A549 (cell line): ENCODE results near the gene ZNF654.

ENCODE experiments used
- BHLHE40 ChIP-seq: IDR thresholded peaks from 2 replicates; pipeline ENCODE4 v1.6.1; 2012; ENCODE audit warnings: low read depth, low read length, inconsistent platforms
- CTCF ChIP-seq: fragments of >200 bp; sonication (Bioruptor Twin); formaldehyde crosslinking; IDR thresholded peaks from 3 replicates; pipeline ENCODE4 v1.5.1; 2016
- HOXB5 ChIP-seq: fragments of 250-450 bp; sonication (Bioruptor Pico); IDR thresholded peaks from 2 replicates; pipeline ENCODE4 v1.5.0; 2020; ENCODE audit warnings: mild to moderate bottlenecking, moderate library complexity
- POLR2A ChIP-seq: IDR thresholded peaks from 2 replicates; pipeline ENCODE4 v1.6.1; 2012; ENCODE audit warnings: mild to moderate bottlenecking, low read length
- RFX5 ChIP-seq: fragments of 450-650 bp; IDR thresholded peaks from 2 replicates; pipeline ENCODE4 v1.7.1; 2014; ENCODE audit warnings: antibody characterized with exemption, mild to moderate bottlenecking, moderate library complexity
- TF ChIP-seq, protein P1 (sequence below): fragments of 450-650 bp; IDR thresholded peaks from 2 replicates; pipeline ENCODE4 v1.6.1; 2014; ENCODE audit warnings: antibody characterized with exemption
- TF ChIP-seq, protein P2 (sequence below): fragments of 250-450 bp; sonication (Bioruptor Pico); IDR thresholded peaks from 2 replicates; pipeline ENCODE4 v1.5.0; 2021; ENCODE audit warnings: mild to moderate bottlenecking, moderate library complexity, borderline replicate concordance

GRCh38 chr3:88090681-88091080, 31.6 kb downstream of the ZNF654 start:
- TF ChIP-seq POLR2A = no peak
- no peak for TF ChIP-seq CTCF
- no peak for TF ChIP-seq HOXB5 (CRISPR knock-in tag)
- TF ChIP-seq RFX5 = no peak
- TF ChIP-seq, protein P1, sequence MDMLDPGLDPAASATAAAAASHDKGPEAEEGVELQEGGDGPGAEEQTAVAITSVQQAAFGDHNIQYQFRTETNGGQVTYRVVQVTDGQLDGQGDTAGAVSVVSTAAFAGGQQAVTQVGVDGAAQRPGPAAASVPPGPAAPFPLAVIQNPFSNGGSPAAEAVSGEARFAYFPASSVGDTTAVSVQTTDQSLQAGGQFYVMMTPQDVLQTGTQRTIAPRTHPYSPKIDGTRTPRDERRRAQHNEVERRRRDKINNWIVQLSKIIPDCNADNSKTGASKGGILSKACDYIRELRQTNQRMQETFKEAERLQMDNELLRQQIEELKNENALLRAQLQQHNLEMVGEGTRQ = no peak
- TF ChIP-seq, protein P2, sequence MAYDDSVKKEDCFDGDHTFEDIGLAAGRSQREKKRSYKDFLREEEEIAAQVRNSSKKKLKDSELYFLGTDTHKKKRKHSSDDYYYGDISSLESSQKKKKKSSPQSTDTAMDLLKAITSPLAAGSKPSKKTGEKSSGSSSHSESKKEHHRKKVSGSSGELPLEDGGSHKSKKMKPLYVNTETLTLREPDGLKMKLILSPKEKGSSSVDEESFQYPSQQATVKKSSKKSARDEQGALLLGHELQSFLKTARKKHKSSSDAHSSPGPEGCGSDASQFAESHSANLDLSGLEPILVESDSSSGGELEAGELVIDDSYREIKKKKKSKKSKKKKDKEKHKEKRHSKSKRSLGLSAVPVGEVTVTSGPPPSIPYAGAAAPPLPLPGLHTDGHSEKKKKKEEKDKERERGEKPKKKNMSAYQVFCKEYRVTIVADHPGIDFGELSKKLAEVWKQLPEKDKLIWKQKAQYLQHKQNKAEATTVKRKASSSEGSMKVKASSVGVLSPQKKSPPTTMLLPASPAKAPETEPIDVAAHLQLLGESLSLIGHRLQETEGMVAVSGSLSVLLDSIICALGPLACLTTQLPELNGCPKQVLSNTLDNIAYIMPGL = no peak
- no peak for TF ChIP-seq BHLHE40
